Activated naive CD4-positive, alpha-beta T cell treated with anti-CD3 and anti-CD28 coated beads, Interleukin-2, amount 10 ng/mL, durations not matched to agents 7 days and 5 days (primary cell): Measurements from ENCODE around the gene GRIK4.

Experiments
- CTCF ChIA-PET: fragments of 350-600 bp; sonication (Branson Sonifier 250); formaldehyde crosslinking; loops from one replicate; lab custom pipeline; 2021; ENCODE audit warnings: antibody characterized with exemption; lab: Charles Lee
- DNase-seq: peaks from one replicate; pipeline ENCODE4 v3.0.0-alpha.2; 2020
- H3K27ac Mint-ChIP-seq: one replicate; pipeline ENCODE4 v1.8.0; 2021; ENCODE audit warnings: mild to moderate bottlenecking, moderate library complexity, mixed read lengths
- H3K27me3 Mint-ChIP-seq: one replicate; pipeline ENCODE4 v1.8.0; 2021; ENCODE audit warnings: mild to moderate bottlenecking, mixed read lengths
- H3K36me3 Mint-ChIP-seq: one replicate; pipeline ENCODE4 v1.8.0; 2021; ENCODE audit warnings: mixed read lengths
- H3K4me1 Mint-ChIP-seq: one replicate; pipeline ENCODE4 v1.8.0; 2021; ENCODE audit warnings: mixed read lengths
- H3K4me3 Mint-ChIP-seq: one replicate; pipeline ENCODE4 v1.8.0; 2021; ENCODE audit warnings: mild to moderate bottlenecking, moderate library complexity, mixed read lengths
- H3K9me3 Mint-ChIP-seq: one replicate; pipeline ENCODE4 v1.8.0; 2021; ENCODE audit warnings: mixed read lengths

GRIK4 gene

DNA sequence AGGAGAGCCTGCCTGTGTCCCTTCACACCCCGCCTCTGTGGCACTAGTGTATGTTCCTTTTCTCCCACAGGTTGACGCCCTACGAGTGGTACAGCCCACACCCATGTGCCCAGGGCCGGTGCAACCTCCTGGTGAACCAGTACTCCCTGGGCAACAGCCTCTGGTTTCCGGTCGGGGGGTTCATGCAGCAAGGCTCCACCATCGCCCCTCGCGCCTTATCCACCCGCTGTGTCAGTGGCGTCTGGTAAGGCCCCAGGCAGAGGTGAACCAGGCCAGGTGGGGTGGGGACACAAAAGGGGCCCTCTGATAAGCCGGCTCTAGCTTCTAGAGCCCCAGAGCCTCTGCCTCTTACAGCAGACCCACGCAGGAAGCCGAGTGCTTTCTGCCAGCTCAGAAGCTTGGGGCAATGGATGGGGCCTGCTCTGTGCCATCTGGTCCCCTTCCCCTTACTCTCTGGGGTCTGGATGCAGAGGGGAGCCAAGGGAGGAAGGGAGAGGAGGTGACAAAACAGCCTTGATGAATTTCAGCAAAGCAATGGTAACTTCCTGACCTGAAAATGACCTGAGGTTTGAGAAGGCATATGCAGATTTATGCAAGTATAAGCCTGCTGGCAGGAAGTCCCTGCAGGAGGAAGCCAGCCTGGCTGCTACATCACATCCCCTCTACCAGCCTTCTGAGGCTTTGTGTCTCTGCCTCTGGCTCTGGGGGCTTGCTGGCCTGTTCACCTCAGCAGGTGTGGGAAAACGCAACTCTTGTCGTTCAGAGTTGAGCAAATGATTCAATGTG, 445.4 kb downstream of the GRIK4 start:
- CTCF ChIA-PET, result no interaction called here
- Mint-ChIP-seq H3K27ac (peak overlapping the region; percentile 42), H3K4me3 (no peak overlapping the region), H3K36me3 (no peaks in the 10 kb centered on the region), H3K4me1 (peaks cover 16% of the 10 kb centered on the region), H3K9me3 (no peaks in the 10 kb centered on the region), H3K27me3 (peaks cover 13% of the 10 kb centered on the region)
- peak; percentile 43 for DNase-seq

DNA sequence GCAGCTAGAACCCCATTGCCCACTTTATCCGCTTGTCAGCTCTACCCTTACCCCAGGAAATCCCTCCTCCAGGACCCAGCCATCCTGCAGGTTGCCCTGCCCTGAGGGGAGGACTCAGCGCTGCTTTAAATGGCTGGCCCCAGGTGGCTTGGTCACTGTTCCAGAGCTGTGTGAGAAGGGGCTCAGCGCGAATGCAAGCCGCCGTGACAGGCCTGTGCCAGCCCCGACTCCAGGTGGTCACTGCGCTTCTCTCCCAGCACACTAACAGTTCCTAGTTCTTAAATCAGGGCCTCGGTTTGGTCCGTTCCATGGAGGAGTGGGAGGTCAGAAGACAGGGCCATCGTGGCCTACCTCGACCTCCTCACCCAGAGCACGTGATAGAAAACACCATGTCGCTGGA, 446.6 kb downstream of the GRIK4 start:
- no peaks in the 10 kb centered on the region for H3K9me3 Mint-ChIP-seq
- H3K36me3 Mint-ChIP-seq, result no peaks in the 10 kb centered on the region
- CTCF ChIA-PET, result no interaction called here
- H3K27me3 Mint-ChIP-seq, result peaks cover 5% of the 10 kb centered on the region
- DNase-seq, result no peak
- H3K27ac Mint-ChIP-seq, result no peak overlapping the region
- H3K4me3 Mint-ChIP-seq, result no peak overlapping the region
- H3K4me1 Mint-ChIP-seq, result peaks cover 12% of the 10 kb centered on the region

DNA sequence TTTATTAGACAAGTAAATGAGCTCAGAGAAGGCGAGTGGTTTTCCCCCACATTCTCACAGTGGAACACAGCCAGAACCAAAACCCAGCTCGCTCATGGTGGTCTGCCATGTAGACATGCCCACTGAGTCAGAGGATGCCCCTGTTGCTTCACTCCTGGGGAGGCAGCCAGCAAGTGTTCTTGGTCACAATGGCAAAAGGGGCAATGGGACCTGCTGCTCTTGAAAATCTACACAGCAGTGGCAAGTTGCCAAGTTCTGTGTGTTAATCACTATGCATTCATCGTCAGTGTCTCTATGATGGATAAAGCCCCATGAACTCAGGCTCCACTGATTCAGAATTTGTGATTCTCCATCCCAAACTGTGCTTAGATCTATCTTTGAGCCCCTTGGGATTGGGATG, 447.6 kb downstream of the GRIK4 start:
- Mint-ChIP-seq H3K4me1 (peaks cover 12% of the 10 kb centered on the region), H3K9me3 (no peaks in the 10 kb centered on the region), H3K36me3 (no peaks in the 10 kb centered on the region), H3K4me3 (no peak overlapping the region), H3K27ac (no peak overlapping the region), H3K27me3 (peaks cover 4% of the 10 kb centered on the region)
- CTCF ChIA-PET, result no interaction called here
- no peak for DNase-seq

DNA sequence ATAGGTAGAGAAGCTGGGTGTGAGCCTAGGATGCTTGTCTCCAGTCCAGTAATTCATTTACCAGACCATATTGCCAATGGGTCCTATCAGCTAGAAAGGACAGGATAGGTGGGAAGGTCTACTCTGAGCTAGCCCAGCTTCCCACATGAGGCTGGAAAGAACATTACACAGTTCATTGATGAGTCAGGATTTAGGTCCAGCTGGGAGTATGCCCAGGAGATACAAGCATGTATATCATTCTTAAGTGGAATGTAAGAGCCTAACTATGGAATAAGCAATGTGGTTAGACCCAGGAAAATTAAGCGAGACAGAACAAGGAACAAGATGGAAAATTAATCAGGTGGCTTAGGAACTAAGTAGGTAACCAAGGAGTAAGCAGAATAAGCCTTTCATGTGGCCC, 453.3 kb downstream of the GRIK4 start:
- no peak for DNase-seq
- H3K36me3 Mint-ChIP-seq, result no peaks in the 10 kb centered on the region
- no peaks in the 10 kb centered on the region for H3K4me1 Mint-ChIP-seq
- H3K4me3 Mint-ChIP-seq, result no peak overlapping the region
- CTCF ChIA-PET, result interaction anchor here (0.7 kb wide), 2 partner anchors 156 to 215 kb away, joined by 3 read pairs; no protein-coding TSS in a partner anchor
- no peak overlapping the region for H3K27ac Mint-ChIP-seq
- peaks cover 5% of the 10 kb centered on the region for H3K27me3 Mint-ChIP-seq
- H3K9me3 Mint-ChIP-seq, result no peaks in the 10 kb centered on the region

DNA sequence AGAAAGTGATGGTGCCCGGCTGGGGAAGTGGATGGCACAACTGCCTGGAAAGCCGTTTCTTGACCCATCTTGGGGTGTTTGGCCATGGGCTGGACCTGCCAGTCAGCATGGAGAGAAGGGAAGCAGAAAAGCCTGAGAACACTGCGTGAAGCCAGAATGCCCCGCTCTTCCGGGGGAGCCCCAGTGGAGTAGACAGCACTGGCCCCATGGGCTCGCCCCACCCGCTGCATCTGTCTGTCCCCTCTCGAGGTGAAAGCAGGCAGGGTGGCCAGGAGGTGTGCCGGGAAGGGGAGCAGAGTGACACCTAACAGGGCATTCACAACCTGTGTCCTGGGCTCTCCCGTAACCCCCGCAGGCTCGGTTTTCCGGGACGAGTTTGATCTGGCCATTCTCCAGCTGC, 455.3 kb downstream of the GRIK4 start:
- H3K36me3 Mint-ChIP-seq, result no peaks in the 10 kb centered on the region
- no peak for DNase-seq

DNA sequence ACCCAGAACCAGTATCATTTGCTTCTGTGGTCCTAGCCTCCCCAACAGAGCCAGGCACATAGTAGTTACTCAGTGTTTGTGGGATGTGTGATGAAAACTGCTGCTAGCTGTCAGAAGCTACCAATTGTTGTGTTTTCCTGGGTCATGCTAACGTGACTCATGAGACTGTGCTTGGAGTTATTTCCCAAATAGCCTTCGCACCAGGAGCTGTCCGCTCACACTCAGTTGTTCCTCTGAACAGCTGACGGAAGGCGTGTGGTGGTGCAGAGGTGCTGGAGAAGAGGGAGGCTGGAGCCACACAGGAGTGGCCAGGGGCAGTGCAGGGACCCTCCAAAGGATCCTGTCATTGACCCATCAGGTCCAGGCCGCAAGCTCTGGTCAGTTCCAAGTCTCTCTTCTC, 458.4 kb downstream of the GRIK4 start:
- no peak overlapping the region for H3K4me3 Mint-ChIP-seq
- H3K9me3 Mint-ChIP-seq, result no peaks in the 10 kb centered on the region
- no peak overlapping the region for H3K27ac Mint-ChIP-seq
- CTCF ChIA-PET, result interaction anchor here (0.6 kb wide), 1 partner anchor 55 kb away, joined by 3 read pairs; no protein-coding TSS in a partner anchor
- H3K27me3 Mint-ChIP-seq, result peaks cover 30% of the 10 kb centered on the region
- H3K4me1 Mint-ChIP-seq, result no peaks in the 10 kb centered on the region
- no peaks in the 10 kb centered on the region for H3K36me3 Mint-ChIP-seq
- DNase-seq, result no peak

More for the DNA sequence above, 455.3 kb downstream of the GRIK4 start:
- Mint-ChIP-seq H3K27me3 (peaks cover 16% of the 10 kb centered on the region), H3K27ac (no peak overlapping the region), H3K4me1 (no peaks in the 10 kb centered on the region), H3K9me3 (no peaks in the 10 kb centered on the region), H3K4me3 (no peak overlapping the region)
- CTCF ChIA-PET, result interaction anchor here (1.0 kb wide), 1 partner anchor 12 kb away, joined by 3 read pairs; no protein-coding TSS in a partner anchor

DNA sequence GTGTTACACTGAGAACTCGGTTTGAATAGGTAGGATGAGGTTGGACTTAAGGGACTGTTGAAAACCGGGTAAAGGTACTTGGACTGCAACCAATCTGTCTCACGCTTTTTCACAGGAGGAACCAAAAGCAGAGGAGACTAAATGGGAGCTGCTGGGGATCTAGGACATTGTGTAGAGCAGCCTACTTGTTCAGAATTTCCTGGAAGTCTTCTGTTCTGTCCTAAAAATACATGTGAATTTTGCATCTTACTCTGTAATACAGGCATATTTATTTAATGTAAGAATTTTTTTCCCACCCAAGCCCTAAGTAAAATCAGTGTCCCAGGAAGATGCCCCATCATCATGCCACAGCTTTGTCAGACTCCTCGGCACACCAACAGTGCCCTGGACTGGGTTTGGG, 460.3 kb downstream of the GRIK4 start:
- Mint-ChIP-seq H3K4me1 (no peaks in the 10 kb centered on the region), H3K4me3 (no peak overlapping the region), H3K9me3 (no peaks in the 10 kb centered on the region), H3K27me3 (peaks cover 33% of the 10 kb centered on the region), H3K36me3 (no peaks in the 10 kb centered on the region), H3K27ac (no peak overlapping the region)
- DNase-seq, result no peak
- CTCF ChIA-PET, result no interaction called here

DNA sequence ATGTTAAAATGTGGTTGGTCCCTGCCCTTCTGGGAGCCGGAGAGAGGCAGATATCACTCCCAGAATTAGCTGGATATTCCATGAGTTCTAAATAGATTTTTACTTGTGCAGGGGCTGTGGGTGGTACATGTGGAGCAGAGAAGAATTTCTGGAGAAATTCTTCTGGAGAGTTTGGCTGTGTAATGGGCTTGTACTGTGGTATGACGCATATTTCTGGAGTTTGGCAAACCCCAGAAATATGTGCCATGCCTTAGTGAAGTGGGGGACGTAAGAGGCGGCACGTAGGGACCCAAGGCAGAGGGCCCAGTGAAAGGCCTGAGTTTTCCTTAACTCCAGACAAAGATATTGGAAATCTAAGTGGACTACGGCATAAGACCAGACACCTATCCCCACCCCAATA, 461.1 kb downstream of the GRIK4 start:
- Mint-ChIP-seq H3K4me1 (no peaks in the 10 kb centered on the region), H3K36me3 (no peaks in the 10 kb centered on the region), H3K4me3 (no peak overlapping the region), H3K27me3 (peaks cover 38% of the 10 kb centered on the region), H3K9me3 (no peaks in the 10 kb centered on the region), H3K27ac (no peak overlapping the region)
- DNase-seq, result no peak
- CTCF ChIA-PET, result no interaction called here

DNA sequence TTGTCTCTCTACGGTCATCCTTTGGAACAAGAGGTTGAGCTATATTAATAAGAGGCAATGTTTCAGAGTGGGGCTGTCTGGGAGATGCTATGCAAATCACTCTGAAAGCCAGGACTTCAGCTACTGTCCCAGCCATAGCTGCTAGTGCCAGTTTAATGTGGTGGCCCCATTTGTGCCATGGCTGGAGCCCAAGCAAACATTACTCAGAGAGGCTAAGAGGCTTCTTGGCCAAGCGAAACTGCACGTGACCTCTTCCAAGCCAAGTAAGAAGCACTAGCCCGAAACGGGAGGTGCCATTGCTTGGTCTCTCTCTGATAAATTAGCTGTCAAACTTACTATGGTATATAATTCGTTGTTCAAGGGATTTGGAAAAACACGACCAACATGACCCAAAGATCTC, 462.0 kb downstream of the GRIK4 start:
- H3K4me1 Mint-ChIP-seq, result no peaks in the 10 kb centered on the region
- no peak overlapping the region for H3K27ac Mint-ChIP-seq
- H3K4me3 Mint-ChIP-seq, result no peak overlapping the region
- DNase-seq, result no peak
- H3K36me3 Mint-ChIP-seq, result no peaks in the 10 kb centered on the region
- no peaks in the 10 kb centered on the region for H3K9me3 Mint-ChIP-seq
- H3K27me3 Mint-ChIP-seq, result peaks cover 42% of the 10 kb centered on the region
- CTCF ChIA-PET, result interaction anchor here (0.6 kb wide), 1 partner anchor 10 kb away, joined by 3 read pairs; no protein-coding TSS in a partner anchor

DNA sequence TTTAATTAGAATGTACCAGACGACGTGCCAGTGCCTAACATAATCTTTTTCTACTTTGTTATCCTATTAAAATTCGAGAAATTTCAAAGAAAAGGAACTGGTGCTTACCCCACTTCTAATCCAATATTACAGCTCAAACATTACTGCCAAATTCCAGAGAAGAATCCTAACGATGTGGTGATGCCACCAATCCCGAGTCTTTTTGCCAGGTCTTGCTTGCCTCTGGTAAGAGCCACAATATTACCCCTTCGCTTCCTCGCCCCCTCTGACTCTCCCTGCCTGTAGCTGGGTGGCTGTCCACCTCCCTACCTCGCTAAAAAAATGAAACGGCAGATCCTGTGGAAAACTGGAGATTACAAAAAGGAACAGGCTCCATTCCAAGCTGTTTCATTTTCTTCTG, 462.9 kb downstream of the GRIK4 start:
- DNase-seq, result no peak
- H3K4me1 Mint-ChIP-seq, result no peaks in the 10 kb centered on the region
- no peaks in the 10 kb centered on the region for H3K36me3 Mint-ChIP-seq
- CTCF ChIA-PET, result no interaction called here
- peaks cover 47% of the 10 kb centered on the region for H3K27me3 Mint-ChIP-seq
- no peak overlapping the region for H3K27ac Mint-ChIP-seq
- no peaks in the 10 kb centered on the region for H3K9me3 Mint-ChIP-seq
- H3K4me3 Mint-ChIP-seq, result no peak overlapping the region

DNA sequence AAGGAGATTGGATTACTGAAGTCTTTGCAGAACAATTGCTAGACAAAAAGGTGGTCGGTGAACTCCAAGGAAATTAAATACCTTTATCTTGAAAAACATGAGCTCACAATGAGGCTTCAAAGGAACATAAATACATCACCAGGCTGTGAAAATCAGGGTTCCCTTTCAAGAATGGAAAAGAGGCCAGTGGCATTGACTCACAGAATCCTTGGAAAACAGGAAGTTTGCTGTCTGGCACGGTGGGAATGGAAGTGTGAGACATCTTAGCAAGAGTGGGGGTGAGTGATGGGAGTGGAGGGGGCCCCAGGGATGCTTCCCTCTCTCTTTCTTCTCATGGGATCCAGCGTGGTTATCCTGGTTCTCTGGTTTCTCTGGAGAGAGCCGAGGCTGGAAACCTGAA, 463.4 kb downstream of the GRIK4 start:
- DNase-seq, result no peak
- Mint-ChIP-seq H3K27me3 (peaks cover 50% of the 10 kb centered on the region), H3K36me3 (no peaks in the 10 kb centered on the region), H3K9me3 (no peaks in the 10 kb centered on the region), H3K27ac (no peak overlapping the region), H3K4me3 (no peak overlapping the region), H3K4me1 (no peaks in the 10 kb centered on the region)
- CTCF ChIA-PET, result no interaction called here

DNA sequence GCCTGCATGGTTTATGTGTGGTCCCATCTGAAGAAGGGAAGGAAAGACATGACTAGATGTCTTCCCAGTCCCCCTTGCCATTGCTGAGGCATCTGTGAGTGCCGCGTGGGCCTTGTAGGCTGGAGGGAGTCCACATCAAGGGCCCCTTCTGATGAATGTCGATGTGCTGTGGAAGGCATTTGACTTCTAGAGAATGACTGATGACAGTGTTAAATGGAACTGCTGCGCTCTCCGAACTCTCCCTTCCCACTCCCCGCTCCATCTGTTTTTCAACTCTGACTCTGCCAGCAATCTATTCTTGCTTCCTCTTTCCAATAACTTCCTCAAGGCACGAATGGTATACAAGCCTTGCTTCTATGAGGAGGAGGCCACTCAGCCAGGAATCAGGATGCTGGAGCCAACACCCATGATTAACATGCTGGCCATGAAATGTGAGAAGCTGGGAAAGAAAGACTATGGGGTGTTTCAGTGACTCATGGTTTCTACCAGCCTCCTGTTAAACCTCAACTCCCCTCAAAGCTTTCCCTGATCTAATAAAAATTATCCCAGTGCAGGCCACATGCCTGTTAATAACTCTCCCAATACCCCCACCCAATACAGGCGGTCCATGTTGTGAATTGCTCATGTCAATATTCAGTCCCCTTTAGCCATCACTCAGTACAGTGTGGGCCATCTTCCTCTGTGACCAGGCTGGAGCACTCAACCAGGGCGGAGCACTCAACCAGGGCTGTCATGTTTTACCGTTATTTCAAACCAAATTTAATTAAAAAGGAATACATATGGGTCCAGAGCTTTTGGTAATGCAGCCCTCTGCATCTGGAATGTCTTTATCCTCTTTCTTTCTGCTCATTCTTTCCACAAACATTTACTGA, 466.0 kb downstream of the GRIK4 start:
- H3K27ac Mint-ChIP-seq, result no peak overlapping the region
- no peak for DNase-seq
- CTCF ChIA-PET, result no interaction called here
- H3K9me3 Mint-ChIP-seq, result no peaks in the 10 kb centered on the region
- H3K36me3 Mint-ChIP-seq, result no peaks in the 10 kb centered on the region
- peaks cover 43% of the 10 kb centered on the region for H3K27me3 Mint-ChIP-seq
- no peak overlapping the region for H3K4me3 Mint-ChIP-seq
- no peaks in the 10 kb centered on the region for H3K4me1 Mint-ChIP-seq

DNA sequence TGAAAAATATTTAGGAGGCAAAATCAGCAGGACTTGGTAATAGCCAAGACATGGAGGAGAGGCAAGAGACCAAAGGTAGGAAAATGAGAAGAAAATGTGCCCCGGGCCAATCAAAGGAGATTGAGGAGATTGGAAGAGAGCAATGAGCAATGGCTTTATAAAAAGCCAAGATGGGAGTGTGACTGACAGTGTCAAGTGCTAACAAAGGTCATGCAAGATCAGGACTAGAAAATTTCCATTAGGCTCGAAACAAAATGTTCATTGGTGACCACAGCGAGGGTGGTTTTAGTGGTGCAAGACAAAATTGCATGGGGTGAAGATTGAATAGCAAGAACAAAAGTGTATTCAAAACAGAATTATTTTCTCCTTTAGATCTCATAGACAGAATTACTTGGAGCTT, 467.2 kb downstream of the GRIK4 start:
- H3K4me1 Mint-ChIP-seq, result no peaks in the 10 kb centered on the region
- no peak overlapping the region for H3K27ac Mint-ChIP-seq
- CTCF ChIA-PET, result no interaction called here
- H3K27me3 Mint-ChIP-seq, result peaks cover 47% of the 10 kb centered on the region
- no peak overlapping the region for H3K4me3 Mint-ChIP-seq
- no peaks in the 10 kb centered on the region for H3K9me3 Mint-ChIP-seq
- DNase-seq, result no peak
- no peaks in the 10 kb centered on the region for H3K36me3 Mint-ChIP-seq

DNA sequence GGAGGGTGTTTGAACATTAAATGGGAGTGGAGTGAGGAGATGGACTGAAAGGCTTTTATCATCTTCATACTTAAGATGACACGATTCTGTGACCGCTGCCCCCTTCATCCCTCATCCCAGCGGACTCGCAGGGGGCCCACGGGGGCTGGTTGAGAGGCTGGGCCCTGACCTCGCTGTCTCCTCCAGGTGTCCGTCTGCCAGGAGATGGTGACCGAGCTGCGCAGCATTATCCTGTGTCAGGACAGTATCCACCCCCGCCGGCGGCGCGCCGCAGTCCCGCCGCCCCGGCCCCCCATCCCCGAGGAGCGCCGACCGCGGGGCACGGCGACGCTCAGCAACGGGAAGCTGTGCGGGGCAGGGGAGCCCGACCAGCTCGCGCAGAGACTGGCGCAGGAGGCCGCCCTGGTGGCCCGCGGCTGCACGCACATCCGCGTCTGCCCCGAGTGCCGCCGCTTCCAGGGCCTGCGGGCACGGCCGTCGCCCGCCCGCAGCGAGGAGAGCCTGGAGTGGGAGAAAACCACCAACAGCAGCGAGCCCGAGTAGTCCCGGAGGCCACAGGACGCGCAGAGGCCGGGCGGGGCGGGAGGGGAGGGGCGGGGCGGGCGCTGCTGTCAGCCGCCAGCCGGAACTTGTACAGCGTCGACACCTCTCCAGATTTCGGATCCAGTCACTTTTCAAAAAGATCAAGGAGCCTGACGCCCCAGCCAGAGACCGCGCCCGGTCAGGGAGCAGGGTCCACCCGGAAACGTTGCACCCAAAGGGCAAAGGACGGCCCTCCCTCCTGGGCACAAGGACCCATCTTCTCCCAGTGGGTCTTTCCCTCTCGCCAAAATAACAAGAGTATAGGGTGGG, 474.4 kb downstream of the GRIK4 start:
- CTCF ChIA-PET, result no interaction called here
- peaks cover 8% of the 10 kb centered on the region for H3K4me1 Mint-ChIP-seq
- no peaks in the 10 kb centered on the region for H3K9me3 Mint-ChIP-seq
- H3K27me3 Mint-ChIP-seq, result peaks cover 47% of the 10 kb centered on the region
- H3K4me3 Mint-ChIP-seq, result peak overlapping the region; percentile 60
- no peak overlapping the region for H3K27ac Mint-ChIP-seq
- peak; percentile 66 for DNase-seq
- H3K36me3 Mint-ChIP-seq, result no peaks in the 10 kb centered on the region
